Effector CD4-positive, alpha-beta T cell (primary cell): Measurements from ENCODE around the gene ACOT11.
"Not testable (repeated sequence)": the region's sequence is repeated elsewhere in the genome, so short reads cannot be mapped to it uniquely, and the experiment has no call there.

Experiments used
- DNase-seq: peaks from one replicate; pipeline ENCODE4 v3.0.0-alpha.2; 2020

ACOT11 gene

GRCh38 chr1:54611621-54612020, 63.6 kb downstream of the ACOT11 start:
- DNase-seq = no peak

- DNase-seq = no peak
These were observed 66.0 kb downstream of the ACOT11 start for GRCh38 chr1:54614024-54614423.

GRCh38 chr1:54614563-54614962, 66.5 kb downstream of the ACOT11 start:
- no peak for DNase-seq

- DNase-seq = no peak
These were observed 67.7 kb downstream of the ACOT11 start for GRCh38 chr1:54615531-54616279.

GRCh38 chr1:54619749-54620148, 71.7 kb downstream of the ACOT11 start:
- DNase-seq = no peak

- DNase-seq = no peak
These were observed 75.4 kb downstream of the ACOT11 start, which contains the start of gene FAM151A for GRCh38 chr1:54623216-54624007. Gene FAM151A, minus strand, starts transcription at chr1:54623525. Its CDS starts 130 bp downstream, at chr1:54623395.

GRCh38 chr1:54624466-54625464, 76.7 kb downstream of the ACOT11 start:
- DNase-seq = no peak

GRCh38 chr1:54627196-54627595, 79.2 kb downstream of the ACOT11 start:
- DNase-seq = no peak

- DNase-seq = not testable (repeated sequence)
These were observed 87.8 kb downstream of the ACOT11 start for GRCh38 chr1:54635804-54636203.

GRCh38 chr1:54636461-54637446, 88.7 kb downstream of the ACOT11 start:
- not testable (repeated sequence) for DNase-seq

GRCh38 chr1:54640361-54640760, 92.3 kb downstream of the ACOT11 start:
- DNase-seq = no peak

- no peak for DNase-seq
These were observed 93.1 kb downstream of the ACOT11 start, which contains the start of gene MROH7 for GRCh38 chr1:54640863-54641836. Gene MROH7, plus strand, starts transcription at chr1:54641786. Its CDS starts 11,141 bp downstream, at chr1:54652927.

GRCh38 chr1:54643736-54644135, 95.7 kb downstream of the ACOT11 start:
- DNase-seq = no peak

GRCh38 chr1:54645806-54646676, 98.0 kb downstream of the ACOT11 start:
- no peak for DNase-seq

- no peak for DNase-seq
These were observed 101.3 kb downstream of the ACOT11 start for GRCh38 chr1:54649130-54649898.

GRCh38 chr1:54649921-54650320, 101.9 kb downstream of the ACOT11 start:
- no peak for DNase-seq

GRCh38 chr1:54650417-54650816, 102.4 kb downstream of the ACOT11 start:
- DNase-seq = no peak

GRCh38 chr1:54651608-54652007, 103.6 kb downstream of the ACOT11 start:
- DNase-seq = no peak
